Measurements from ENCODE around the gene CAVIN4. TPM values are rescaled to one million over a fixed set of nuclear protein-coding genes. Genes with fewer than 3 reads are reported as not detected.
A peak's percentile ranks its signal among the peaks of the same experiment; 100 is the strongest.

CAVIN4 gene
- total RNA-seq, 1 experiment from 2014 or later, result 7.1 TPM

DNA sequence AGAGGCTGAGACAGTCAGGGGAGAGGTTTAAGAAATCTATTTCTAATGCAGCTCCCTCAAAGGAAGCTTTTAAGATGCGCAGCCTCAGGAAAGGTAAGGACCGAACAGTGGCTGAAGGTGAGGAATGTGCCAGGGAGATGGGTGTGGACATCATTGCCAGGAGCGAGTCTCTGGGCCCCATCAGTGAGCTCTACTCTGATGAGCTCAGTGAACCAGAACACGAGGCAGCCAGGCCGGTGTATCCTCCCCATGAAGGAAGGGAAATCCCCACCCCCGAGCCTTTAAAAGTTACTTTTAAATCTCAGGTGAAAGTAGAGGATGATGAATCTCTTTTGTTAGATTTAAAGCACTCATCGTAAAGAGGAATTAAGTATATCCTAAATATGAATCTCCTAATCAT is 8.2 kb downstream of the CAVIN4 start:
- DNase-seq (ENCODE audit: low spot score) (no peak), ATAC-seq (no peak)
- Mint-ChIP-seq H3K4me3 (no peak overlapping the region), H3K4me1 (no peaks in the 10 kb centered on the region), H3K27me3 (ENCODE audit: low read depth) (no peaks in the 10 kb centered on the region), H3K9me3 (no peaks in the 10 kb centered on the region), H3K36me3 (0 out of 2 replicates have a peak, but pooled peaks cover 7% of the 10 kb centered on the region), H3K27ac (no peak overlapping the region)
- ChIA-PET POLR2A (no interaction called here), CTCF (no interaction called here)
- TF ChIP-seq RELA (CRISPR knock-in tag; IDR thresholded peaks at IDR 0.05; ENCODE audit: borderline replicate concordance) (no peak), ZNF232 (CRISPR knock-in tag; IDR thresholded peaks at IDR 0.05) (no peak), ETV6 (CRISPR knock-in tag; IDR thresholded peaks at IDR 0.05) (no peak), NR2C2 (CRISPR knock-in tag; IDR thresholded peaks at IDR 0.05) (no peak), KAT7 (CRISPR knock-in tag; IDR thresholded peaks at IDR 0.05; ENCODE audit: borderline replicate concordance) (no peak), JUN (CRISPR knock-in tag; IDR thresholded peaks at IDR 0.05) (no peak)

DNA sequence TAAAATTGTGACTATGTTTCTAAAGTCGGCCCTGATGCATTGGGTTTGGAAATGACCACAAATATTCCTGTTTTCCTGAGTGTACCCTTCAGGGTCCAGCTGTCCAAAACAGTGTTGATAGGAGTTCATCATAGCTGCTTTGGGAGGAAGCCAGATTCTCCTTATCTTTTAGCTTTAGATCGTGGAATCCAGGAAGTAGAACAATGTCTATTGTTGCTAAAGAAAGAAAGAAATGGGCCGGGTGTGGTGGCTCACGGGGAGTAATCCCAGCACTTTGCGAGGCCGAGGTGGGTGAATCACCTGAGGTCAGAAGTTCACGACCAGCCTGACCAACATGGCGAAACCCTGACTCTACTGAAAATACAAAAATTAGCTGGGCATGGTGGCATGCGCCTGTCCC is 9.5 kb downstream of the CAVIN4 start:
- POLR2A ChIA-PET, result no interaction called here
- ATAC-seq (no peak), DNase-seq (ENCODE audit: low spot score) (no peak)
- no peaks in the 10 kb centered on the region for H3K4me1 Mint-ChIP-seq
- H3K9me3 Mint-ChIP-seq, result no peaks in the 10 kb centered on the region
- CTCF ChIA-PET, result no interaction called here
- peak overlapping the region; percentile 18; the same call in 1 of the 2 replicates for H3K27ac Mint-ChIP-seq
- no peak overlapping the region for H3K4me3 Mint-ChIP-seq
- TF ChIP-seq JUN (CRISPR knock-in tag; IDR thresholded peaks at IDR 0.05), result no peak
- no peak for TF ChIP-seq HMGA2 (CRISPR knock-in tag; IDR thresholded peaks at IDR 0.05)
- 0 out of 2 replicates have a peak, but pooled peaks cover 7% of the 10 kb centered on the region for H3K36me3 Mint-ChIP-seq
- H3K27me3 Mint-ChIP-seq (ENCODE audit: low read depth), result no peaks in the 10 kb centered on the region

DNA sequence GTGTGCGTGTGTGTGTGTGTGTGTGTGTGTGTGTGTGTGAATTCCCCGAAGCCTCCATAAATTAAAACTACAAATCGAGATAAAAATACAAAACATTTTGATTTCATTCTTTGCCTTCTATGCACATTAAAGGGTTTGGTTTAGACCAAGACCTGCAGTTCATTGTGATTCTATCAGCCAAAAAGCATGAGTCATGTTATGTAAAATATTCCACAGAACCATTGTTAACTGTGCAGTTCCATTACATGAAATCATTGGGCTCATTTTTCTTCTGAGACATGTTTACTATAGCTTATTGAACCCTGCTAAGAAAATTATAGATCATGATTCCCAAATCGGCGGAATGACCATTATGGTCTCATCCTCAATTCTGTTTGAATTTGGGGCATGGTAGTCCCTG is 11.7 kb downstream of the CAVIN4 start:
- ATAC-seq (no peak), DNase-seq (ENCODE audit: low spot score) (no peak)
- ChIA-PET CTCF (no interaction called here), POLR2A (no interaction called here)
- Mint-ChIP-seq H3K9me3 (no peaks in the 10 kb centered on the region), H3K27me3 (ENCODE audit: low read depth) (no peaks in the 10 kb centered on the region), H3K4me3 (no peak overlapping the region), H3K27ac (no peak overlapping the region), H3K36me3 (0 out of 2 replicates have a peak, but pooled peaks cover 7% of the 10 kb centered on the region), H3K4me1 (no peaks in the 10 kb centered on the region)
- TF ChIP-seq, protein P1, sequence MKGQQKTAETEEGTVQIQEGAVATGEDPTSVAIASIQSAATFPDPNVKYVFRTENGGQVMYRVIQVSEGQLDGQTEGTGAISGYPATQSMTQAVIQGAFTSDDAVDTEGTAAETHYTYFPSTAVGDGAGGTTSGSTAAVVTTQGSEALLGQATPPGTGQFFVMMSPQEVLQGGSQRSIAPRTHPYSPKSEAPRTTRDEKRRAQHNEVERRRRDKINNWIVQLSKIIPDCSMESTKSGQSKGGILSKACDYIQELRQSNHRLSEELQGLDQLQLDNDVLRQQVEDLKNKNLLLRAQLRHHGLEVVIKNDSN (CRISPR knock-in tag; IDR thresholded peaks at IDR 0.05), result no peak

DNA sequence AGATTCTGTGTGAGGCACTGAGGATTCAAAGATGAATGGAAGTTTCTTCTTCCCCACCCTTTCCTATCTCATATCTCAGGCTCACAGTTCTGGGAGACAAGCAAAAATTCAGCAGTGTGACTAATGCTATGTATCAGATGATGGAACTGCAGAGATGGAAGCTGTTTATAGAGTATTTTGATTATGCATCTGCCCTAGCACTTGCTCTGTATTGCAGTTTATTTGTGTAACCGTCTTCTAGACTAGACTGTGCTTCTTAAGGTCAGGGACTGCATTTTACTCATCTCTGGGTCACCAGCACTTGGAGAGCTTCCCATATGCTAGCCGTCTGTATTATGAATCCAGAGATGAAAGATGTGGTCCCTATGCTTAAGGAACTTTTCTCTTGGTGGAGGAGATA is 12.6 kb downstream of the CAVIN4 start:
- H3K36me3 Mint-ChIP-seq, result 0 out of 2 replicates have a peak, but pooled peaks cover 7% of the 10 kb centered on the region
- no peaks in the 10 kb centered on the region for H3K9me3 Mint-ChIP-seq
- ATAC-seq (no peak), DNase-seq (ENCODE audit: low spot score) (no peak)
- no peak overlapping the region for H3K27ac Mint-ChIP-seq
- no peaks in the 10 kb centered on the region for H3K27me3 Mint-ChIP-seq (ENCODE audit: low read depth)
- POLR2A ChIA-PET, result no interaction called here
- no peak for TF ChIP-seq ZNF671 (CRISPR knock-in tag; IDR thresholded peaks at IDR 0.05)
- TF ChIP-seq, protein P2, sequence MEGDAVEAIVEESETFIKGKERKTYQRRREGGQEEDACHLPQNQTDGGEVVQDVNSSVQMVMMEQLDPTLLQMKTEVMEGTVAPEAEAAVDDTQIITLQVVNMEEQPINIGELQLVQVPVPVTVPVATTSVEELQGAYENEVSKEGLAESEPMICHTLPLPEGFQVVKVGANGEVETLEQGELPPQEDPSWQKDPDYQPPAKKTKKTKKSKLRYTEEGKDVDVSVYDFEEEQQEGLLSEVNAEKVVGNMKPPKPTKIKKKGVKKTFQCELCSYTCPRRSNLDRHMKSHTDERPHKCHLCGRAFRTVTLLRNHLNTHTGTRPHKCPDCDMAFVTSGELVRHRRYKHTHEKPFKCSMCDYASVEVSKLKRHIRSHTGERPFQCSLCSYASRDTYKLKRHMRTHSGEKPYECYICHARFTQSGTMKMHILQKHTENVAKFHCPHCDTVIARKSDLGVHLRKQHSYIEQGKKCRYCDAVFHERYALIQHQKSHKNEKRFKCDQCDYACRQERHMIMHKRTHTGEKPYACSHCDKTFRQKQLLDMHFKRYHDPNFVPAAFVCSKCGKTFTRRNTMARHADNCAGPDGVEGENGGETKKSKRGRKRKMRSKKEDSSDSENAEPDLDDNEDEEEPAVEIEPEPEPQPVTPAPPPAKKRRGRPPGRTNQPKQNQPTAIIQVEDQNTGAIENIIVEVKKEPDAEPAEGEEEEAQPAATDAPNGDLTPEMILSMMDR (IDR thresholded peaks at IDR 0.05), result no peak
- TF ChIP-seq, protein P3, sequence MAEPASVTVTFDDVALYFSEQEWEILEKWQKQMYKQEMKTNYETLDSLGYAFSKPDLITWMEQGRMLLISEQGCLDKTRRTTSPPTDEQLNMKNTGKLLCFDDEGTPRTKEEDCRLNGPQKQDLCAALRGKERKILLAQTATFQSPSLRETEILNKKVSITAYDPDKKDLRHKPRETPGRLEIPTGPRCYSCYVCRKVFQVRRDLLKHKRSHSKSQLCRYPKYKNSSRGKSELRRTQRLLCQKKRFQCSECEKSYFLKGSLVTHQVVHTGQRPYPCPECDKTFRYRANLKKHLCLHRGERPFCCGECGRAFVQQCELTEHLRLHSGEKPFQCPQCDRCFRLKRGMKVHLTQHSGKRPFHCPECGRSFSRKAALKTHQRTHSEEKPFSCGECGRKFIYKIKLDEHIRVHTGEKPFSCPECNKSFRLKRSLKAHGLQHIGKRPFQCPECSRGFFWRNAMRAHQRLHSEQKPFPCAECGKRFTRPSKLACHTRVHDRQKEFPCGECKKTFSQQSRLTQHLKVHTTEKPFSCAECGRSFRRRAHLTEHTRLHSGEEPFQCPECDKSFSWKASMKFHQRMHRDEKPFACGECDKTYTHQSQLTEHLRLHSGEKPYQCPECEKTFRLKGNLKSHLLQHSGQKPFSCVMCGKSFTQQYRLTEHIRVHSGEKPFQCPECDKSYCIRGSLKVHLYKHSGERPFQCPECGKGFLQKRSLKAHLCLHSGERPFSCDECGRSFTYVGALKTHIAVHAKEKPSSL (CRISPR knock-in tag; conservative IDR thresholded peaks at IDR 0.05), result 0 out of 2 replicates have a peak, but pooled peaks have one; percentile 26
- H3K4me3 Mint-ChIP-seq, result no peak overlapping the region
- CTCF ChIA-PET, result no interaction called here
- peaks cover 5% of the 10 kb centered on the region for H3K4me1 Mint-ChIP-seq

DNA sequence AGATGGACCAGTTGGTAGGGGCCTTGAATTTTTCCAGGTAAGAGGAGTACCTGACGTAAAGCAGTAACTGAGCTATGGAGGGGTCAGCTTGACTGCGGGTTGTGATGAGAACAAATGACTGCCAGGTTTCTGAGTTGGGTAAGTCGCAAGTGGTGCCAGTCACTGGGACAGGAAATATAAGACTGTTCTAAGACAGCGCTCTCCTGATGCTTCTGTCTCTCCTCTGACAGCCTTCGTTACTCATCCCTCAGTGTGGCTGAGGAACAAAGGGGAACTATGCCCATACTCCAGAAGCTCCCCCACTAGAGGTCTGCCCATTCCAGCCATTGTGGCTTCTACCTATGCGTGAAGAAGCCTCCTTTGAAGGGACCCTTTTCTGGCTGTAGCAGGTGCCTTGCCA is 13.3 kb downstream of the CAVIN4 start:
- H3K4me3 Mint-ChIP-seq, result no peak overlapping the region
- H3K27me3 Mint-ChIP-seq (ENCODE audit: low read depth), result no peaks in the 10 kb centered on the region
- peaks cover 9% of the 10 kb centered on the region for H3K4me1 Mint-ChIP-seq
- peak; percentile 9; the same call in 1 of the 2 replicates for ATAC-seq
- H3K9me3 Mint-ChIP-seq, result no peaks in the 10 kb centered on the region
- 0 out of 2 replicates have a peak, but pooled peaks cover 7% of the 10 kb centered on the region for H3K36me3 Mint-ChIP-seq
- ChIA-PET CTCF (no interaction called here), POLR2A (no interaction called here)
- DNase-seq (ENCODE audit: low spot score), result no peak
- H3K27ac Mint-ChIP-seq, result no peak overlapping the region
- TF ChIP-seq, protein P4, sequence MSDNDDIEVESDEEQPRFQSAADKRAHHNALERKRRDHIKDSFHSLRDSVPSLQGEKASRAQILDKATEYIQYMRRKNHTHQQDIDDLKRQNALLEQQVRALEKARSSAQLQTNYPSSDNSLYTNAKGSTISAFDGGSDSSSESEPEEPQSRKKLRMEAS (CRISPR knock-in tag; IDR thresholded peaks at IDR 0.05), result no peak
- TF ChIP-seq ZNF138 (CRISPR knock-in tag; conservative IDR thresholded peaks at IDR 0.05), result no peak
- TF ChIP-seq, protein P5, sequence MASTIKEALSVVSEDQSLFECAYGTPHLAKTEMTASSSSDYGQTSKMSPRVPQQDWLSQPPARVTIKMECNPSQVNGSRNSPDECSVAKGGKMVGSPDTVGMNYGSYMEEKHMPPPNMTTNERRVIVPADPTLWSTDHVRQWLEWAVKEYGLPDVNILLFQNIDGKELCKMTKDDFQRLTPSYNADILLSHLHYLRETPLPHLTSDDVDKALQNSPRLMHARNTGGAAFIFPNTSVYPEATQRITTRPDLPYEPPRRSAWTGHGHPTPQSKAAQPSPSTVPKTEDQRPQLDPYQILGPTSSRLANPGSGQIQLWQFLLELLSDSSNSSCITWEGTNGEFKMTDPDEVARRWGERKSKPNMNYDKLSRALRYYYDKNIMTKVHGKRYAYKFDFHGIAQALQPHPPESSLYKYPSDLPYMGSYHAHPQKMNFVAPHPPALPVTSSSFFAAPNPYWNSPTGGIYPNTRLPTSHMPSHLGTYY (CRISPR knock-in tag; IDR thresholded peaks at IDR 0.05), result no peak
- TF ChIP-seq, protein P6, sequence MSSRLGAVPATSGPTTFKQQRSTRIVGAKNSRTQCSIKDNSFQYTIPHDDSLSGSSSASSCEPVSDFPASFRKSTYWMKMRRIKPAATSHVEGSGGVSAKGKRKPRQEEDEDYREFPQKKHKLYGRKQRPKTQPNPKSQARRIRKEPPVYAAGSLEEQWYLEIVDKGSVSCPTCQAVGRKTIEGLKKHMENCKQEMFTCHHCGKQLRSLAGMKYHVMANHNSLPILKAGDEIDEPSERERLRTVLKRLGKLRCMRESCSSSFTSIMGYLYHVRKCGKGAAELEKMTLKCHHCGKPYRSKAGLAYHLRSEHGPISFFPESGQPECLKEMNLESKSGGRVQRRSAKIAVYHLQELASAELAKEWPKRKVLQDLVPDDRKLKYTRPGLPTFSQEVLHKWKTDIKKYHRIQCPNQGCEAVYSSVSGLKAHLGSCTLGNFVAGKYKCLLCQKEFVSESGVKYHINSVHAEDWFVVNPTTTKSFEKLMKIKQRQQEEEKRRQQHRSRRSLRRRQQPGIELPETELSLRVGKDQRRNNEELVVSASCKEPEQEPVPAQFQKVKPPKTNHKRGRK (CRISPR knock-in tag; IDR thresholded peaks at IDR 0.05; ENCODE audit: borderline replicate concordance), result no peak
- TF ChIP-seq, protein P7, sequence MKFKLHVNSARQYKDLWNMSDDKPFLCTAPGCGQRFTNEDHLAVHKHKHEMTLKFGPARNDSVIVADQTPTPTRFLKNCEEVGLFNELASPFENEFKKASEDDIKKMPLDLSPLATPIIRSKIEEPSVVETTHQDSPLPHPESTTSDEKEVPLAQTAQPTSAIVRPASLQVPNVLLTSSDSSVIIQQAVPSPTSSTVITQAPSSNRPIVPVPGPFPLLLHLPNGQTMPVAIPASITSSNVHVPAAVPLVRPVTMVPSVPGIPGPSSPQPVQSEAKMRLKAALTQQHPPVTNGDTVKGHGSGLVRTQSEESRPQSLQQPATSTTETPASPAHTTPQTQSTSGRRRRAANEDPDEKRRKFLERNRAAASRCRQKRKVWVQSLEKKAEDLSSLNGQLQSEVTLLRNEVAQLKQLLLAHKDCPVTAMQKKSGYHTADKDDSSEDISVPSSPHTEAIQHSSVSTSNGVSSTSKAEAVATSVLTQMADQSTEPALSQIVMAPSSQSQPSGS (CRISPR knock-in tag; IDR thresholded peaks at IDR 0.05; ENCODE audit: borderline replicate concordance, low read depth), result no peak
